HG02884 (cell line): ENCODE results near the gene CDKN3.
"Not testable (repeated sequence)": the region's sequence is repeated elsewhere in the genome, so short reads cannot be mapped to it uniquely, and the experiment has no call there.

ENCODE experiments used
- ATAC-seq: cut with Tn5 transposase; IDR thresholded peaks from one replicate; pipeline ENCODE4 v1.9.1; 2021; ENCODE audit warnings: mild to moderate bottlenecking, moderate library complexity; ENCODE audit not compliant: unreplicated experiment

CDKN3 gene

GRCh38 chr14:54369343-54369742 lies 27.5 kb upstream of the CDKN3 start:
- no peak for ATAC-seq

- no peak for ATAC-seq
Measured at GRCh38 chr14:54370323-54371198, 26.2 kb upstream of the CDKN3 start.

- no peak for ATAC-seq
Measured at GRCh38 chr14:54374117-54374884, 22.5 kb upstream of the CDKN3 start.

- no peak for ATAC-seq
Measured at GRCh38 chr14:54377501-54377900, 19.3 kb upstream of the CDKN3 start.

GRCh38 chr14:54378893-54379292 lies 17.9 kb upstream of the CDKN3 start:
- ATAC-seq: not testable (repeated sequence)

- ATAC-seq: not testable (repeated sequence)
Measured at GRCh38 chr14:54380558-54380957, 16.2 kb upstream of the CDKN3 start.

GRCh38 chr14:54381821-54382220 lies 15.0 kb upstream of the CDKN3 start:
- no peak for ATAC-seq

GRCh38 chr14:54383835-54384234 lies 13.0 kb upstream of the CDKN3 start:
- ATAC-seq: no peak

- no peak for ATAC-seq
Measured at GRCh38 chr14:54385556-54385955, 11.3 kb upstream of the CDKN3 start.

- ATAC-seq: no peak
Measured at GRCh38 chr14:54387328-54387727, 9.5 kb upstream of the CDKN3 start.

- no peak for ATAC-seq
Measured at GRCh38 chr14:54392131-54392859, 4.5 kb upstream of the CDKN3 start.

- ATAC-seq: not testable (repeated sequence)
Measured at GRCh38 chr14:54392986-54393884, 3.6 kb upstream of the CDKN3 start.

- no peak for ATAC-seq
Measured at GRCh38 chr14:54394596-54394995, 2.2 kb upstream of the CDKN3 start.

GRCh38 chr14:54395284-54395683 lies 1.5 kb upstream of the CDKN3 start:
- no peak for ATAC-seq

GRCh38 chr14:54395716-54396115 lies 1.1 kb upstream of the CDKN3 start:
- ATAC-seq: no peak

GRCh38 chr14:54396183-54396492 lies 669 bp upstream of the CDKN3 start:
- no peak for ATAC-seq

- no peak for ATAC-seq
Measured at GRCh38 chr14:54399560-54399959, 2.8 kb downstream of the CDKN3 start.

GRCh38 chr14:54403401-54404005 lies 6.7 kb downstream of the CDKN3 start:
- ATAC-seq: not testable (repeated sequence)

GRCh38 chr14:54410215-54410614 lies 13.4 kb downstream of the CDKN3 start:
- no peak for ATAC-seq

- no peak for ATAC-seq
Measured at GRCh38 chr14:54411371-54411770, 14.6 kb downstream of the CDKN3 start.
